ENCODE measurements around the gene KLHL26. TPM values are rescaled to one million over a fixed set of nuclear protein-coding genes. Genes with fewer than 3 reads are reported as not detected.

Gene KLHL26
- polyA plus RNA-seq, 3 donors = 1.6 to 3.2 (median 2.0) TPM

DNA sequence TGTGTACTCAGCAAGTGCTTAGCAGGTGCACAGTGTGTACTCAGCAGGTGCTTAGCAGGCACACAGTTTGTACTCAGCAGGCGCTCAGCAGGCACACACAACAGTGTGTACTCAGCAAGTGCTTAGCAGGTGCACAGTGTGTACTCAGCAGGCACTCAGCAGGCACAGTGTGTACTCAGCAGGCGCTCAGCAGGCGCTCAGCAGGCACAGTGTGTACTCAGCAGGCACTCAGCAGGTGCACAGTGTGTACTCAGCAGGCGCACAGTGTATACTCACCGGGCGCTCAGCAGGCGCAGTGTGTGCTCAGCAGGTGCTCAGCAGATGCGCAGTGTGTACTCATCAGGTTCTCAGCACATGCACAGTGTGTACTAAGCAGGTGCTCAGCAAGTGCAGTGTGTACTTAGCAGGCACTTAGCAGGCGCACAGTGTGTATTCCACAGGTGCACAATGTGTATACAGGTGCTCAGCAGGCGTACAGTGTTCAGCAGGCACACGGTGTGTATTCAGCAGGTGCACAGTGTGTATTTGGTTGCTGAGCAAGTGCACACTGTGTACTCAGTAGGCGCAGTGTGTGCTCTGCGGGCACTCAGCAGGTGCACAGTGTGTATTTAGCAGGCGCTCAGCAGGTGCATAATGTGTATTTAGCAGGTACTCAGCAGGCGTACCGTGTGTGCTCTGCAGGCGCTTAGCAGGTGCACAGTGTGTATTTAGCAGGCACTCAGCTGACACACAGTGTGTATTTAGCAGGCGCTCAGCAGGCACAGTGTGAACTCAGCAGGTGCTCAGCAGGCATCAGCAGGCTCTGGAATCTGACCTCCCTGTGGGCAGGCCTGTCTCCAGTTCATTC, 61.7 kb downstream of the KLHL26 start:
- 94% methylated on average over 18 of the region's 18 CpGs for WGBS (ENCODE audit: insufficient coverage)
- no peak overlapping the region for H3K9ac ChIP-seq (ENCODE audit: insufficient read depth, low read length, poor library complexity, severe bottlenecking)

GRCh38 chr19:18699403-18700054, 62.7 kb downstream of the KLHL26 start:
- TF ChIP-seq, protein P1, sequence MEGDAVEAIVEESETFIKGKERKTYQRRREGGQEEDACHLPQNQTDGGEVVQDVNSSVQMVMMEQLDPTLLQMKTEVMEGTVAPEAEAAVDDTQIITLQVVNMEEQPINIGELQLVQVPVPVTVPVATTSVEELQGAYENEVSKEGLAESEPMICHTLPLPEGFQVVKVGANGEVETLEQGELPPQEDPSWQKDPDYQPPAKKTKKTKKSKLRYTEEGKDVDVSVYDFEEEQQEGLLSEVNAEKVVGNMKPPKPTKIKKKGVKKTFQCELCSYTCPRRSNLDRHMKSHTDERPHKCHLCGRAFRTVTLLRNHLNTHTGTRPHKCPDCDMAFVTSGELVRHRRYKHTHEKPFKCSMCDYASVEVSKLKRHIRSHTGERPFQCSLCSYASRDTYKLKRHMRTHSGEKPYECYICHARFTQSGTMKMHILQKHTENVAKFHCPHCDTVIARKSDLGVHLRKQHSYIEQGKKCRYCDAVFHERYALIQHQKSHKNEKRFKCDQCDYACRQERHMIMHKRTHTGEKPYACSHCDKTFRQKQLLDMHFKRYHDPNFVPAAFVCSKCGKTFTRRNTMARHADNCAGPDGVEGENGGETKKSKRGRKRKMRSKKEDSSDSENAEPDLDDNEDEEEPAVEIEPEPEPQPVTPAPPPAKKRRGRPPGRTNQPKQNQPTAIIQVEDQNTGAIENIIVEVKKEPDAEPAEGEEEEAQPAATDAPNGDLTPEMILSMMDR (IDR thresholded peaks at IDR 0.05) = no peak
- H3K9me3 ChIP-seq (replicated peaks in 1 of 2; ENCODE audit: control insufficient read depth in 1 of 2, insufficient read depth in 1 of 2, low read length in 2 of 2) = no peaks in the 10 kb centered on the region
- peaks cover 25% of the 10 kb centered on the region for H3K4me1 Mint-ChIP-seq
- H4K20me1 ChIP-seq (ENCODE audit: insufficient read depth, low read length) = peaks cover 95% of the 10 kb centered on the region
- H3K27ac Mint-ChIP-seq = peak overlapping the region in 1 of 7 donors; percentile 24
- no peak for DNase-seq
- H3K36me3 Mint-ChIP-seq = peaks cover 3 to 13% of the 10 kb centered on the region in 2 donors
- H3K9me3 Mint-ChIP-seq = no peaks in the 10 kb centered on the region
- no peak overlapping the region for H2AFZ ChIP-seq (ENCODE audit: insufficient read depth, low read depth, low read length, poor library complexity, severe bottlenecking)
- peak overlapping the region in 1 of 3 experiments; percentile 80 for H3K4me3 ChIP-seq (replicated peaks in 1 of 3; ENCODE audit: low read depth in 2 of 3, low read length in 3 of 3)
- no peak overlapping the region for H3K9ac ChIP-seq (ENCODE audit: insufficient read depth, low read length, poor library complexity, severe bottlenecking)
- H3K27me3 ChIP-seq (ENCODE audit: control insufficient read depth in 2 of 2, insufficient read depth in 2 of 2, low read length in 2 of 2) = no peaks in the 10 kb centered on the region
- no peak overlapping the region for H3K4me2 ChIP-seq (replicated peaks; ENCODE audit: extremely low read depth, low read length, poor library complexity, severe bottlenecking)
- H3K36me3 ChIP-seq (replicated peaks in 1 of 2; ENCODE audit: control insufficient read depth in 1 of 2, insufficient read depth in 2 of 2, low read length in 2 of 2) = no peaks in the 10 kb centered on the region
- peaks cover 50% of the 10 kb centered on the region for H3K79me2 ChIP-seq (ENCODE audit: insufficient read depth, low read length)
- WGBS (ENCODE audit: insufficient coverage) = 57% methylated on average over 9 of the region's 14 CpGs
- intact Hi-C loops (cut with micrococcal nuclease) = loop anchor here (5.0 to 10.0 kb wide), 2 partner anchors 42 to 145 kb away; no protein-coding TSS in a partner anchor
- H3K4me1 ChIP-seq (ENCODE audit: control insufficient read depth in 1 of 2, insufficient read depth in 2 of 2, low read length in 2 of 2) = peaks cover 26% of the 10 kb centered on the region in 2 donors
- peak overlapping the region in 1 of 2 donors; percentile 58 for H3K4me3 Mint-ChIP-seq
- H3K27me3 Mint-ChIP-seq (ENCODE audit: low read depth in 3 of 3) = peaks cover 0 to 8% (median 4%) of the 10 kb centered on the region in 3 donors
- no peak overlapping the region for H3K27ac ChIP-seq (ENCODE audit: low read depth in 1 of 2, low read length in 2 of 2)

More for the DNA sequence above, 61.7 kb downstream of the KLHL26 start:
- Histone ChIP-seq H3K4me2 (replicated peaks; ENCODE audit: extremely low read depth, low read length, poor library complexity, severe bottlenecking) (no peak overlapping the region), H3K27me3 (ENCODE audit: control insufficient read depth in 2 of 2, insufficient read depth in 2 of 2, low read length in 2 of 2) (no peaks in the 10 kb centered on the region), H3K27ac (ENCODE audit: low read depth in 1 of 2, low read length in 2 of 2) (no peak overlapping the region), H3K4me3 (replicated peaks in 1 of 3; ENCODE audit: low read depth in 2 of 3, low read length in 3 of 3) (no peak overlapping the region), H3K9me3 (replicated peaks in 1 of 2; ENCODE audit: control insufficient read depth in 1 of 2, insufficient read depth in 1 of 2, low read length in 2 of 2) (no peaks in the 10 kb centered on the region), H3K79me2 (ENCODE audit: insufficient read depth, low read length) (peaks cover 48% of the 10 kb centered on the region), H2AFZ (ENCODE audit: insufficient read depth, low read depth, low read length, poor library complexity, severe bottlenecking) (no peak overlapping the region), H3K4me1 (ENCODE audit: control insufficient read depth in 1 of 2, insufficient read depth in 2 of 2, low read length in 2 of 2) (peaks cover 26% of the 10 kb centered on the region in 2 donors), H4K20me1 (ENCODE audit: insufficient read depth, low read length) (peaks cover 95% of the 10 kb centered on the region), H3K36me3 (replicated peaks in 1 of 2; ENCODE audit: control insufficient read depth in 1 of 2, insufficient read depth in 2 of 2, low read length in 2 of 2) (no peaks in the 10 kb centered on the region)
- intact Hi-C loops (cut with micrococcal nuclease) = no loop called here
- DNase-seq = no peak
- Mint-ChIP-seq H3K27ac (no peak overlapping the region), H3K36me3 (peaks cover 3 to 16% of the 10 kb centered on the region in 2 donors), H3K4me3 (no peak overlapping the region), H3K27me3 (ENCODE audit: low read depth in 3 of 3) (peaks cover 0 to 8% (median 6%) of the 10 kb centered on the region in 3 donors), H3K9me3 (no peaks in the 10 kb centered on the region), H3K4me1 (peaks cover 25% of the 10 kb centered on the region)
- TF ChIP-seq, protein P1 (IDR thresholded peaks at IDR 0.05) = no peak

Data from CD14-positive monocyte (primary cell).